ENCODE measurements around the gene BCL2L14.

DNA sequence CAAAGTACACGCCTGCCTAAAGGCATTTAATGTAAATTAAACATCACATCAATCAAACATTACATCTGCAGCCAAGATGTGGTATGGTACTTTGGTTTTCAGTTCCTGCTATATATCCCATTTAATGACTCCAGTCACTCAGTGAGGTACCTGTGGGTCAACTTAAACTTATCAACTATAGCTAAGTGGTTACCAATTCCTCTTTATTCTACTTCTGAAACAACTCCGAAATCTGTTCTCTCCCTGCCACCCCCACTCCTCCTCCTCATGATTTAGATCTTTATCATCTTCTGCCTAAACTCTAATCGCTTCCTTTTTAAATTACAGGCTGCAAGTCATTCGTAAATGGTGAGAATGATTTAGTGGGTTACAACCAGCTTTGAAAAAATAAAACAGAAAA lies 57.9 kb downstream of the BCL2L14 start:
- TF ChIP-seq, protein P1, sequence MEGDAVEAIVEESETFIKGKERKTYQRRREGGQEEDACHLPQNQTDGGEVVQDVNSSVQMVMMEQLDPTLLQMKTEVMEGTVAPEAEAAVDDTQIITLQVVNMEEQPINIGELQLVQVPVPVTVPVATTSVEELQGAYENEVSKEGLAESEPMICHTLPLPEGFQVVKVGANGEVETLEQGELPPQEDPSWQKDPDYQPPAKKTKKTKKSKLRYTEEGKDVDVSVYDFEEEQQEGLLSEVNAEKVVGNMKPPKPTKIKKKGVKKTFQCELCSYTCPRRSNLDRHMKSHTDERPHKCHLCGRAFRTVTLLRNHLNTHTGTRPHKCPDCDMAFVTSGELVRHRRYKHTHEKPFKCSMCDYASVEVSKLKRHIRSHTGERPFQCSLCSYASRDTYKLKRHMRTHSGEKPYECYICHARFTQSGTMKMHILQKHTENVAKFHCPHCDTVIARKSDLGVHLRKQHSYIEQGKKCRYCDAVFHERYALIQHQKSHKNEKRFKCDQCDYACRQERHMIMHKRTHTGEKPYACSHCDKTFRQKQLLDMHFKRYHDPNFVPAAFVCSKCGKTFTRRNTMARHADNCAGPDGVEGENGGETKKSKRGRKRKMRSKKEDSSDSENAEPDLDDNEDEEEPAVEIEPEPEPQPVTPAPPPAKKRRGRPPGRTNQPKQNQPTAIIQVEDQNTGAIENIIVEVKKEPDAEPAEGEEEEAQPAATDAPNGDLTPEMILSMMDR (IDR thresholded peaks at IDR 0.05; ENCODE audit: poor library complexity): no peak
- TF ChIP-seq EZH2 (IDR thresholded peaks at IDR 0.05; ENCODE audit: borderline replicate concordance): no peak

All from hepatocyte (in vitro differentiated cells).